Measurements from ENCODE around the gene SUMO4. TPM values are rescaled to one million over a fixed set of nuclear protein-coding genes. Genes with fewer than 3 reads are reported as not detected.

Gene SUMO4
- total RNA-seq, 1 donor = 2.6 TPM

DNA sequence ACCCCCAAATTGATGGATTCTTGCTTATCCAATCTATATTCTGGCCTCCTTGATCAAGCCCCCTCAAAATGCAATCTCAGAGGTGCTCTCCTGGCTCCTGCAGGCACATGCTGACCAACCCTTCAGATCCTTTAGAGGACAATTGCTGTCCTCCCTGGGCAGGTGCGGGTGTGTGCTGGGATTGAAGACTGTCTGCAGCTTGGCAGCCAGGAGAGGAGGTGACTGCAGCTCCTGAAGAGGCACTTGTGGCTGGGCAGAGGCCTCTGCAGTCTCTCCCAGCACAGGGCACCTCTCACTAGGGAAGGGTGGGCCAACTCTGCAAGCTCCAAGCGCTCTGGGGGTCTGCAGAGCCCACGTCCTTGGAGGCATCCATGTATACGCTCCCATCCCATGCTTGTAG is 28.5 kb downstream of the SUMO4 start:
- H3K4me3 ChIP-seq (ENCODE audit: low read depth, low read length) = no peak overlapping the region
- TF ChIP-seq, protein P1, sequence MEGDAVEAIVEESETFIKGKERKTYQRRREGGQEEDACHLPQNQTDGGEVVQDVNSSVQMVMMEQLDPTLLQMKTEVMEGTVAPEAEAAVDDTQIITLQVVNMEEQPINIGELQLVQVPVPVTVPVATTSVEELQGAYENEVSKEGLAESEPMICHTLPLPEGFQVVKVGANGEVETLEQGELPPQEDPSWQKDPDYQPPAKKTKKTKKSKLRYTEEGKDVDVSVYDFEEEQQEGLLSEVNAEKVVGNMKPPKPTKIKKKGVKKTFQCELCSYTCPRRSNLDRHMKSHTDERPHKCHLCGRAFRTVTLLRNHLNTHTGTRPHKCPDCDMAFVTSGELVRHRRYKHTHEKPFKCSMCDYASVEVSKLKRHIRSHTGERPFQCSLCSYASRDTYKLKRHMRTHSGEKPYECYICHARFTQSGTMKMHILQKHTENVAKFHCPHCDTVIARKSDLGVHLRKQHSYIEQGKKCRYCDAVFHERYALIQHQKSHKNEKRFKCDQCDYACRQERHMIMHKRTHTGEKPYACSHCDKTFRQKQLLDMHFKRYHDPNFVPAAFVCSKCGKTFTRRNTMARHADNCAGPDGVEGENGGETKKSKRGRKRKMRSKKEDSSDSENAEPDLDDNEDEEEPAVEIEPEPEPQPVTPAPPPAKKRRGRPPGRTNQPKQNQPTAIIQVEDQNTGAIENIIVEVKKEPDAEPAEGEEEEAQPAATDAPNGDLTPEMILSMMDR (IDR thresholded peaks at IDR 0.05; ENCODE audit: insufficient read depth, low read depth, low read length) = no peak
- no peak for DNase-seq (ENCODE audit: low read depth)

DNA sequence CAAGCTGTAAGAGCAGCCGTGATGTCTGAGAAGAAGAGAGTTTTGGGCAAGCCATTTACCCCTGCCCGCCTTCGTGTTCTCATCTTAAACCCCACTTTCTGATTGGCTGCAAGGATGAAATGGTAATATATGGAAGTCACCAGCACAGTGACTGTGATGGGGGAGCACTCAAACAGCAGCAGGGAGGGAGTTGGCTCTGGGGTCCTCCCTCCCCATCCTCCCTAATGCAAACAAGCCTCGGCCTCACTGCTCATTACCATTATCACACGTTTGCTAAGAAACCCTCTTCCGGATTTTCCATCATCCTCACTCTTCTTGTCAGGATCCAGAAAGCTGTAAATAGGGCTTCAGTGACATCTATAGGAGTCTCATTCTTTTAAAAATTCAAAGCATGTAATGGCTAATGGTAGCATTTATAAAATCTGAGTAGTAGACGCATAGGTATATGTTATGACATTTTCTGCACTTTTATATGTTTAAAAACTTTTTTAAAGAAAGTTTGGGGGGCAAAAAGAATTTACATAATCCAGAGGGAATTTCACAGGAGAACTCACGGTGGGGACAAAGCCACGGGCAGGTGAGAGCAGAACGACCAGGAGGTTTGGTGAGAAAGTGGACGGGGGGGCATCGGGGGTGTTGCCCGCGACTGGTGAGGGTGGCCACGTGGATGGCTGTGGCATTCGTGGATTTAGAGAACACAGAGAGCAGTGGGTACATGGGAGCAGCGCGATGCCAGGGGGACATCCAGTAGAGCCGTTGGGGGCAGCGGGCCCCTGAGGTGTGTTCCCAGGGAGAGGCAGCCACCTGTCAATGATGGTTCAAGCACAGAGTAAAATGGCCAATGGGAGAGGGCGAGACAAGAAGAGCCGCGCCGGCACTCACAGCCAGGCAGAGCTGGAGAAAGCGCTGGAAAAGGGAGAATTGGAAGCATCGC is 29.6 kb downstream of the SUMO4 start:
- no peak overlapping the region for H3K4me3 ChIP-seq (ENCODE audit: low read depth, low read length)
- no peak for DNase-seq (ENCODE audit: low read depth)
- TF ChIP-seq, protein P1 (IDR thresholded peaks at IDR 0.05; ENCODE audit: insufficient read depth, low read depth, low read length) = no peak

DNA sequence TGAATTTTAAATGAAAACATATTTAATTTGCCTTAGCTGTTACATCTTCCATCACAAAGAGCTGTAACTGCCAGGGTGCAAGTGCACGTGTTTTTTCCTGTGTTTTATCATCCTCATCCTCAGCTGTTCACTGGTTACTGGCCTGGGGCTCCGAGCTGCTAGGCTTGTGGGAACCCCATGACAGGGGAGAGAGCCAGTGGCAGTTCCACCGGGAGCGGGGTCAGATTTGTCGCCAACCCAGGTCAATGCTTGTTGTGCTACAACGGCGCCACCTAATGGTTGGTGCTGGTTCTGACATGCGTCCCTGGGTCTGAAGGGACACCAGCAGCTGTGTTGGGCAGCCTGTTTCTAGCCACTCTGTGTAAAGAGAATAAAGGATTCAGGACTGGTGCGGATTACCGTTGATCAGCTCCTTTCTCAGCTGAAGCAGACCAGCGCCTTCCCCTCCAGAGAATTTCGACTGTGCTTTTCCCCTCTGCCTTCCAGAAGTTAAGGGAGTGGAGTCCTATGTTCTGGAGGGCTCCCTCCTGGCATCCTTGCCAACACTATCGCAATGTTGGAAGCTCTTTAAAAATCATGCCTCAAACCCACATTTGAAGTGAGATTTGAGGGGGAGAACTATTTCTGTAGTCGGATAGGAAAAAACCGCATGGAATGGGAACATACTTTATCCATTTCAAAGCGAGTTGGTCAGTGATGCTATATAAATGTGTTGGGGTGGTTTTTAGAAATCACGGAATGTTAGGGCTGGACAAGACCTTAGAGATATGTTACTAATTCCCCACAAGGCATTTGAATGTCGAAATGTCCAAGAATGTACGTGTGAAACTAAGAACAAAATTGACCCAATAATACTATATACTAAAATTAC is 32.1 kb downstream of the SUMO4 start:
- TF ChIP-seq, protein P1 (IDR thresholded peaks at IDR 0.05; ENCODE audit: insufficient read depth, low read depth, low read length) = peak; percentile 94
- no peak overlapping the region for H3K4me3 ChIP-seq (ENCODE audit: low read depth, low read length)
- DNase-seq (ENCODE audit: low read depth) = peak; percentile 80

DNA sequence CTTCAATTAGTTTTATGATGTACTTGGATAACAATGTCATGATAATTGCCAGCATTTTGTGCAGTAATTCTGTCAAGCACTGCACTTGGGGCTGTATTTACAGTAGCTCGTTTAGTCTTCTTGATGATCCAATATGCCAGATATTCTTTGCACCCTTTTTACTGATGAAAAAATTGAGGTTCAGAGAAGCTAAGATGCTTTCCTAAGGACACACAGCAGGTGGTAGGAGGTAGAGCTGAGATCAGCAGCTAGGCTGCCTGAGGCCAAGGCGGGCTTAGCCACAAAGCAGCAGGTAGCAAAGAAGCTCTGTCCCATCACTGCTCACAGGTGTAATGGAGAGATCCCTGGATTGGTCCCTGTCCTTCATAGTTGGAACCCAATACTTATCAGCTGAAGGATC is 33.3 kb downstream of the SUMO4 start:
- H3K4me3 ChIP-seq (ENCODE audit: low read depth, low read length) = no peak overlapping the region
- DNase-seq (ENCODE audit: low read depth) = no peak
- TF ChIP-seq, protein P1 (IDR thresholded peaks at IDR 0.05; ENCODE audit: insufficient read depth, low read depth, low read length) = no peak

DNA sequence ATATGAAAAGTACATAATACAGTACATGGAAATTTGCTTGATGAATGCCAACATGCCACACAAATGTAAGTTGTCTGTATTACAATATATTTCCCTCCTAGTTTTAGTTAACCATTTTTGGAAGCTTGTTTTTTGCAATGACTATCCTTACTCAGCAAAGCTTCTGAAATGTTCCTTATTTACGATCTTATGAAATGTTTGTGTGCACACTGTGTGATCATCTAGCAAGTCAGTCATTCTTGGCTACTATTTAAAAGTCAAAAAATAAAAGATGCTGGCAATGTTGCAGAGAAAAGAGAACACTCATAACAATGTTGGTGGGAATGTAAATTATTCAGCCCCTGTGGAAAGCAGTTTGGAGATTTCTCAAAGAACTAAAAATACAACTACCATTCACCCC is 33.8 kb downstream of the SUMO4 start:
- H3K4me3 ChIP-seq (ENCODE audit: low read depth, low read length) = no peak overlapping the region
- peak; percentile 19 for DNase-seq (ENCODE audit: low read depth)
- TF ChIP-seq, protein P1 (IDR thresholded peaks at IDR 0.05; ENCODE audit: insufficient read depth, low read depth, low read length) = no peak

DNA sequence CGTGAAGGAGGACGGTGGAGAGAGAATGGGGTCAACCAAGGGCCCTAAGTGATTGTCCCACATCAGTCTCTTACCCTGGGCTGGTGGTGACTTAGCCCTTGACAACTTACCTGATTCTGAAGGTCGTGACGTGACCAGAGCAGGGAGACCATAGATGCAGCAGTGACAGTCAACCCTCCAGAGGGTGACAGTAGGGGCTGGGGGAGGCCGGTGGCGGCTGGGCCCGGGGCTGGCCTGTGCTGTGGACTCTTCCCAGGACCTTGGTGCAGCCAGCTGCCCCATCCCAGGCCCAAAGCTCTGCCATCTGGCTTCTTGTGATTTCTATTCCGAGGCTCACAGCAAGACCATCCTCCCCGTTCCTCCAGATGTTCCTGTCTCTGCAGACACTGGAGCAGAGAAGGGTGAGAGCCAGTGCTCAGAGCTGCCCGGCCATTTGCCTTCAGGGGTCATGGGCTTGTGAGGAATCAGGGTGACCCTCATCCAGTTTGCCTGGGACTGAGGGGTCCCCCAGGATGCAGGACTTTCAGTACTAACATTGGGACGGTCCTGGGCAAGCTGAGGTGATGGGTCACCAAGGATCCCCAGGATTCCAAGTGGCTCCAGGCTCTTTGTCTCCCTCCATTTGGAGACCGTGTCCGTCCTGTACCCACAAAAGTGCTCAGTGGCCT is 36.0 kb downstream of the SUMO4 start:
- TF ChIP-seq, protein P1 (IDR thresholded peaks at IDR 0.05; ENCODE audit: insufficient read depth, low read depth, low read length) = no peak
- H3K4me3 ChIP-seq (ENCODE audit: low read depth, low read length) = no peak overlapping the region
- no peak for DNase-seq (ENCODE audit: low read depth)
